ENCODE results near the gene PDXP. TPM values are rescaled to one million over a fixed set of nuclear protein-coding genes. Genes with fewer than 3 reads are reported as not detected.

Gene PDXP
- total RNA-seq, 2 experiments from 2014 or later: 1.5 TPM

DNA sequence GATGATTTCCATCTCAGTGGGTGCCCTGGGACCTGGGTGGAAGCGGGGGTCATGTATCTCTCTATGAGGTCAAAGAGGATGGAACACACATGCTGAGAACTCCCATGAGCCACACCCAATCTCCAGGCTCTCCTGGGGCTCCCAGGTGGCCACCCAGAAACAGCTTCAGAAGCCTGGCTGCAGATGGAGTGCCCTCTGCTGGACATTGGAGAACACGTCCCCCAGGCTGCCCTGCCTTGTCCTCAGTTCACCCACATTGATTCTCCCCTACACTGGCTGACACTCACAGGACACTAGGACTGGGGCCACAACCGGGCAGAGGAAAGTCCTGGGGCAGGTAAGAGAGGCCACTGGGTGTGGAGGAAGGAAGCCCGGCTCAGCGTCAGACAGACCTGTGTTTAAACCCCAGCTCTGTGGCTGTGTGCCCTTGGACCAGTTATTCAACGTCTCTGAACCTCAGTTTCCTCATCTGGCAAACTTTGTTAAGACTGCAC lies 23.1 kb downstream of the PDXP start:
- Histone ChIP-seq H3K27me3 (ENCODE audit: control insufficient read depth in 1 of 2, insufficient read depth in 2 of 2, low read length in 2 of 2) (no peaks in the 10 kb centered on the region), H3K9me3 (ENCODE audit: control insufficient read depth in 1 of 2, insufficient read depth in 1 of 2, low read length in 2 of 2) (peaks cover 0 to 4% of the 10 kb centered on the region in 2 experiments), H3K4me1 (ENCODE audit: insufficient read depth, low read length) (peaks cover 34% of the 10 kb centered on the region), H3K4me3 (ENCODE audit: low read length) (no peak overlapping the region), H3K36me3 (ENCODE audit: insufficient read depth, low read length) (peaks cover 5% of the 10 kb centered on the region), H3K27ac (ENCODE audit: low read depth in 1 of 2, low read length in 2 of 2) (no peak overlapping the region)
- H3K27me3 Mint-ChIP-seq: no peaks in the 10 kb centered on the region
- POLR2A ChIA-PET: interaction anchor here (0.6 to 3.7 kb wide), 13 partner anchors 10 to 75 kb away, joined by 3 to 25 read pairs (median 4); partner anchors contain the start of genes GGA1 and PDXP
- ATAC-seq (ENCODE audit: poor library complexity): no peak
- intact Hi-C loops (cut with DNase I, micrococcal nuclease): loop anchor here (1.0 to 10.0 kb wide), 4 partner anchors 20 to 197 kb away; partner anchors contain the start of gene MFNG (in 1 of the 2)
- DNase-seq: peak; percentile 57 to 87 (median 66)
- peaks cover 13% of the 10 kb centered on the region for H3K36me3 Mint-ChIP-seq (ENCODE audit: low read depth)
- peak overlapping the region; percentile 80 for H3K4me3 Mint-ChIP-seq
- CTCF ChIA-PET: interaction anchor here (0.6 to 12.8 kb wide), 15 partner anchors 11 to 89 kb away, joined by 3 to 171 read pairs (median 5); partner anchors contain the start of genes GGA1, PDXP and SH3BP1
- peak overlapping the region; percentile 79 for H3K27ac Mint-ChIP-seq
- H3K4me1 Mint-ChIP-seq (ENCODE audit: low read depth): peaks cover 31% of the 10 kb centered on the region
- no peaks in the 10 kb centered on the region for H3K9me3 Mint-ChIP-seq
- TF ChIP-seq, protein P1, sequence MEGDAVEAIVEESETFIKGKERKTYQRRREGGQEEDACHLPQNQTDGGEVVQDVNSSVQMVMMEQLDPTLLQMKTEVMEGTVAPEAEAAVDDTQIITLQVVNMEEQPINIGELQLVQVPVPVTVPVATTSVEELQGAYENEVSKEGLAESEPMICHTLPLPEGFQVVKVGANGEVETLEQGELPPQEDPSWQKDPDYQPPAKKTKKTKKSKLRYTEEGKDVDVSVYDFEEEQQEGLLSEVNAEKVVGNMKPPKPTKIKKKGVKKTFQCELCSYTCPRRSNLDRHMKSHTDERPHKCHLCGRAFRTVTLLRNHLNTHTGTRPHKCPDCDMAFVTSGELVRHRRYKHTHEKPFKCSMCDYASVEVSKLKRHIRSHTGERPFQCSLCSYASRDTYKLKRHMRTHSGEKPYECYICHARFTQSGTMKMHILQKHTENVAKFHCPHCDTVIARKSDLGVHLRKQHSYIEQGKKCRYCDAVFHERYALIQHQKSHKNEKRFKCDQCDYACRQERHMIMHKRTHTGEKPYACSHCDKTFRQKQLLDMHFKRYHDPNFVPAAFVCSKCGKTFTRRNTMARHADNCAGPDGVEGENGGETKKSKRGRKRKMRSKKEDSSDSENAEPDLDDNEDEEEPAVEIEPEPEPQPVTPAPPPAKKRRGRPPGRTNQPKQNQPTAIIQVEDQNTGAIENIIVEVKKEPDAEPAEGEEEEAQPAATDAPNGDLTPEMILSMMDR (IDR thresholded peaks at IDR 0.05): peak; percentile 87

DNA sequence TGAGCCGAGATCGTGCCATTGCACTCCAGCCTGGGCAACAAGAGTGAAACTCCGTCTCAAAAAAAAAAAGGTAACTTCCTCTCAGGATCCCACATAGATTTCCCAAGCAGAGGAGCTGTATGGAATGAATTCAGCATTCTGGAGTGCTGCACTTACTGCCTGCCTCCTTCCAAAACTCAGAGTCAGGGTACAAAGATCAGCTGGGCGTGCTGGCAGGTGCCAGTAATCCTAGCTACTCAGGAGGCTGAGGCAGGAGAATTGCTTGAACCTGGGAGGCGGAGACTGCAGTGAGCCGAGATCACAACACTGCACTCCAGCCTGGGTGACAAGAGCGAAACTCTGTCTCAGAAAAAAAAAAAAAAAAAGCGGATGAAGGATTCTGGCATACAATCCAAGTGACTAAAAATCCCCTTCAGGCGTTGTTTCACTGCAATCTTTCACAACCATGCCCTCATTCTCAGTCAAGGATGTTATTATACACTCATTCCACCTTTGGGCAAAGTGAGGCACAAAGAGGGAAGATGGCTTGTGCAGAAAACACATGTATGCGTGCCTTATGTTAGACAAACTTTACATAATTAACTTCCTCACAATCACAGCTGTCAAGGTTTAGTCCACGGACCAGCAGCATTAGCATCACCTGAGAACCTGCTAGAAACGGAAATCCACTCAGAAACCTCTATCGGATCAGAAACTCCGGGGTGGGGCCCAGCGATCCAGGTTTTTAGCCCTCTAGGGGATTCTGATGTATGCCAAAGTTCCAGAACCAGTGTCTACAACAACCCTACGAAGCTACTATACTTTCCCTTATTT lies 26.5 kb downstream of the PDXP start:
- Mint-ChIP-seq H3K4me1 (ENCODE audit: low read depth) (peaks cover 32% of the 10 kb centered on the region), H3K27ac (no peak overlapping the region), H3K4me3 (peak overlapping the region; percentile 90), H3K27me3 (no peaks in the 10 kb centered on the region), H3K9me3 (no peaks in the 10 kb centered on the region), H3K36me3 (ENCODE audit: low read depth) (peaks cover 22% of the 10 kb centered on the region)
- TF ChIP-seq, protein P1 (IDR thresholded peaks at IDR 0.05): no peak
- H3K4me1 ChIP-seq (ENCODE audit: insufficient read depth, low read length): peaks cover 45% of the 10 kb centered on the region
- no peak overlapping the region for H3K4me3 ChIP-seq (ENCODE audit: low read length)
- H3K36me3 ChIP-seq (ENCODE audit: insufficient read depth, low read length): peaks cover 17% of the 10 kb centered on the region
- no peaks in the 10 kb centered on the region for H3K9me3 ChIP-seq (ENCODE audit: control insufficient read depth in 1 of 2, insufficient read depth in 1 of 2, low read length in 2 of 2)
- intact Hi-C loops (cut with DNase I, micrococcal nuclease): loop anchor here in 1 of 2 experiments (2.0 to 10.0 kb wide), 3 partner anchors 76 to 200 kb away; partner anchors contain the start of genes ANKRD54, GGA1 and MFNG
- no peaks in the 10 kb centered on the region for H3K27me3 ChIP-seq (ENCODE audit: control insufficient read depth in 1 of 2, insufficient read depth in 2 of 2, low read length in 2 of 2)
- no peak overlapping the region for H3K27ac ChIP-seq (ENCODE audit: low read depth in 1 of 2, low read length in 2 of 2)
- ATAC-seq (ENCODE audit: poor library complexity) (no peak), DNase-seq (no peak)
- ChIA-PET POLR2A (interaction anchor here (0.7 to 3.4 kb wide), 7 partner anchors 9 to 372 kb away, joined by 3 to 37 read pairs (median 4); partner anchors contain the start of genes LGALS1, MFNG, PDXP and PICK1), CTCF (interaction anchor here (2.1 to 12.8 kb wide), 2 partner anchors 44 to 78 kb away, joined by 6 to 171 read pairs; partner anchors contain the start of gene SH3BP1)
